T-helper 22 cell (primary cell): ENCODE results near the gene ANKS6.

ENCODE experiments used
- DNase-seq: peaks from one replicate; pipeline ENCODE4 v3.0.0-alpha.2; 2020; ENCODE audit warnings: low read depth

The ANKS6 gene

GRCh38 chr9:98771209-98771874 is 25.0 kb downstream of the ANKS6 start:
- DNase-seq = no peak

DNA sequence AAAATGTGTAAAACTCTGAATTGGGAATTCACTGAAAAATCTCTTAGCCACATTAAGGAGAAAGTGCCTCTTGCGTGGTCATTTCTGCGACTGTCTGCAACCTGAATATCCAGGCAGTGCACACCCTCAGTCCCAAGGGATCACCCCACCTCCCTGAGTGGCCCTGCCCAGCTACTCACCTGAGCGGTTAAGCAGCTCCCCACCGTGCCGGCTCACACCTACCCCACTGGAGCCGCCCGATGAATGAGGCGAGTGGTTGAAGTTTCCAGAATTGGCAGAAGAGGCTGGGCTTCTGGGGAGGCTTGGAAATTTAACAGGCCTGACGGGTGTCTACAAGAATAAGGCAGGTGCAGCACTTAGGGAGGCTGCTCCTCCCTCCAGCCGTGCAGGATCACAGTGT is 25.6 kb downstream of the ANKS6 start:
- no peak for DNase-seq

DNA sequence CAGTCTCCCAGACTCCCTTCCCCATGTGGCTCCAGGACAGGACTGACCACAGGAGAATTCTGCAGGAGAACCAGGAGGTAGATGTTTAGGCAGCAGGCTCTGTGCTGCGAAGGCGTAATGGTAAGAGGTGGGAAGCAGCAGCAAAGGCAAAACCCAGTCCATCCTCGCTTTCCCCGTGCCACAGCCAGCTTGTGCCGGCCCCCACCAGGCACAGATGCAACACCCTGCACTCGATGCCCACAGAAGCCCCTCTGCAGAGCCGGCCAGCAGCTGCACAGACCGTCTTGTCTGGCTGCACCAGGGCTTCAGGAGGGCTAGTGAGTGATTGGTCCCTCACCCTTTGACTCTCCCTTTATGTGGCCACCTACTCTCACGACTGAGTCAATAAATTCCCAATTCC is 28.0 kb downstream of the ANKS6 start:
- DNase-seq = no peak

DNA sequence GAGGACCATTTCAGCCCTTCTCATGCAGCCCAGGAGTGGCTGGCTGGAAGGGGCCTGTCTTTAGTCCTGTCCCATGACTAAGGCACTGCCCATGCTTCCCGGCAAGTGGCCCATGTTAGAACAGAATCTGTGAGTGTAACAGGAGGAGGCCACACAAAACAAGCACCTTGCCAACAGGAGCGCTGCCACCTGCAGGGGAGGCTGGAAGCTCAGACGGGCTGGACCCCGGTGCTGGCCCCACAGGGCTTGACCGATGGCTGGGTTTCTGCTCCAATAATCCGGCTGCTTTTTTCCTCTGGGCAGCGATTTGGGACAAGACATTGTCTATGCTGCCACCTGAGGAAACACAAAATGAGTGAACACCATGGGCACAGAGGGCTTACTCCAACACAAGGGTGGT is 28.4 kb downstream of the ANKS6 start:
- DNase-seq = no peak

- DNase-seq = no peak
Measured at GRCh38 chr9:98767196-98767595, 29.2 kb downstream of the ANKS6 start.

DNA sequence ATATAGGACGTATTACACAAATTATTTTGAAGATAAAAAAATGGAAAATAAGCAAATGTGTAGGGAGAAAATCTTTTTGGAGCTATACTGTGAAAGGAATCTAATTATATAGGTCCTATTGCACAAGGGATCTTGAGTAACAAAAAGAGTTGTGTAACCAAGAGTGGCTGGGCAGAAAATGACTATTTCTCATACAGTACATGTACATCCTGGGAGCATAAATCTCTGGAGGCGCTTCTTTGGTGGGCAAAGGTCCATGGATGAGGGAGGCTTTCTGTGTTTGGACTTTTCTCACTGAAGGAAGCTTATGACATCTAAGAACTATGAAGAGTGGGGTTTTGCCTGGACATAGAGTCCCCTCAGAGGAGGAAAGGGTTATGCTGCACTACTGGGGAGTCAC is 29.8 kb downstream of the ANKS6 start:
- DNase-seq = no peak

- no peak for DNase-seq
Measured at GRCh38 chr9:98765256-98765655, 31.1 kb downstream of the ANKS6 start.

GRCh38 chr9:98763986-98764745 is 32.2 kb downstream of the ANKS6 start:
- DNase-seq = no peak

GRCh38 chr9:98760231-98760630 is 36.1 kb downstream of the ANKS6 start:
- DNase-seq = no peak

DNA sequence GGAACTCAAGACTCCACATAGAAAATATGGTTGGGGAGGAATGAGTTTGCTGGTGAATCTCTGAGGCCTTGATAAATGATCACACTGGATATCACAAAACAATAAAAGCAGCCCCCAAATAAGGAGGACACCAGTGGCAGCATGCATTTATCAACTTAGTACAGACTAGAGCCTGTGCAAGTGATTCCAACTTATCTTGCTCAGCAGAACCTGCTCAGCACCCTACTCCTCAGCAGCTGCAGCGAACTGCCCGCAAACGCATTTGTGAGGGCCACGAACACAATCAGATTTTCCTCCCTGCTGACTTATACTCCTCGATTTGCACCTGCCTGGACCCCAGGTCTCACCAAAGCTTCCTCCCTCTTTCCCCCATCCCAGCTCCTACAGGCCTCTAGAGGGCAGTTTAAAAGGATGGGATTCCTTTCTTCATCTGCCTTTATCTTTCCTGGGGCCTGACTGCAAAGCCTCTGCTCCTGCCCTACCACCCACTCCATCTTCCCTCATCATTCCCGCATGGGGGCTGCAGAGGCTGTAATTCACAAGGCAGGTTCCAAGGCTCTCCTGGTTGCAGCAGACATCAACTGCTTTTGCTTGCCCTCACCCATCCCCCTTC is 41.2 kb downstream of the ANKS6 start:
- DNase-seq = no peak

DNA sequence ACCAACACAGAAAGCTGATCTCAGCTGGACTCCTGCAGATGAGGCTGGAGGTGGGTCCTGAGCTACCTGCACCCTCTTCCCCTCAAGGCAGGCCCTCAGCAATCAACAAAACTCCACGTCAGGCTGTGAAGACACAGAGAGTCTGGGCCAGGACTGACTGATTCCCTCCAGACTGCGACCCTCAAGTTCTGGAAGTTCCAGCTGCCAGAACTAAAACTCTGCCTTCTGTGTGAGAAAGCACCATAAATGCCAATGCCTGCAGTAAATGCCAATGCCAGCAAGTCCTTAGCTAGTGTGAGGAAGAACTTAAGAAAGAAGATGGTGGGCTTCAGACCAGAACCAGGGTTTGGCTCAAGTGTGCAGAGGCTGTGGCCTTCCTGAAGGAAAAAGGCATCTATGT is 45.1 kb downstream of the ANKS6 start:
- DNase-seq = no peak

- no peak for DNase-seq
Measured at GRCh38 chr9:98750364-98751060, 45.8 kb downstream of the ANKS6 start.

DNA sequence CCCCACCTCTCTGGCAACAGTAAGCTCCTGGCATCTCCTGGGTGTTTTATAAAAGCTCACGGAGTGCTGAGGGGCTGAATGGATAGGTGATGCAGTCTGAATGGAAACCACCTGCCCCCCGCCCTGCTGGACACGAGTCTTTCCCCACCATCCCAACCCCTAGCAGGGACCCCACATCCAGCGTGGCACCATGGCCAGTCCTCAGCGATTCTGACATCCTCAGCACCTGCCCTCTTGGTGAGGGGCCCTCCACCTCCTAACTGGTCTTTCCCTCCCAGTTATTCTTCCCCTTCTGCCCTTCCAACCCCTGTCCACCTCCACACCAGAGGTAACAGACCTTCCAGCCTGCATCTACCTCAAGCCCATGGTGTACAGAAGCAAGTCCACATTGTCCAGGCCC is 48.9 kb downstream of the ANKS6 start:
- DNase-seq = no peak

DNA sequence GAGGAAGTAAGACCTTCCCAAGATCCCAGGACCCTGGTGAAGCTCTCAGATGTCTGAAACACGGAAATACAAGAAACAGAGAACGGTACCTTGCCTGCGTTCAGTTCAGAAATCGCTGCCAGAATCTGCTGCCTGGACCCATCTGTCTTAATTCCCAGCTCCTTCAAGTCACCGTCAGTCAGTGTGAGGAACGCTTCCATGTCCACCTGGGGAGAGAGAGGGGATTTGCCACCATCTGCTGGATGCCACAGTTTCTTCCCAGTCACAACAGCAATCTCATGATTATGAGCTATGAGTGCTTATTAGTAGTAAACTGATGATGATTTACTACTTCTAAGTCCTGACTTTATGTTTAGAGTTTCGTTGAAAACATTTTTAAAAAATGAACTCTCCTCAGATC is 50.9 kb downstream of the ANKS6 start:
- no peak for DNase-seq

DNA sequence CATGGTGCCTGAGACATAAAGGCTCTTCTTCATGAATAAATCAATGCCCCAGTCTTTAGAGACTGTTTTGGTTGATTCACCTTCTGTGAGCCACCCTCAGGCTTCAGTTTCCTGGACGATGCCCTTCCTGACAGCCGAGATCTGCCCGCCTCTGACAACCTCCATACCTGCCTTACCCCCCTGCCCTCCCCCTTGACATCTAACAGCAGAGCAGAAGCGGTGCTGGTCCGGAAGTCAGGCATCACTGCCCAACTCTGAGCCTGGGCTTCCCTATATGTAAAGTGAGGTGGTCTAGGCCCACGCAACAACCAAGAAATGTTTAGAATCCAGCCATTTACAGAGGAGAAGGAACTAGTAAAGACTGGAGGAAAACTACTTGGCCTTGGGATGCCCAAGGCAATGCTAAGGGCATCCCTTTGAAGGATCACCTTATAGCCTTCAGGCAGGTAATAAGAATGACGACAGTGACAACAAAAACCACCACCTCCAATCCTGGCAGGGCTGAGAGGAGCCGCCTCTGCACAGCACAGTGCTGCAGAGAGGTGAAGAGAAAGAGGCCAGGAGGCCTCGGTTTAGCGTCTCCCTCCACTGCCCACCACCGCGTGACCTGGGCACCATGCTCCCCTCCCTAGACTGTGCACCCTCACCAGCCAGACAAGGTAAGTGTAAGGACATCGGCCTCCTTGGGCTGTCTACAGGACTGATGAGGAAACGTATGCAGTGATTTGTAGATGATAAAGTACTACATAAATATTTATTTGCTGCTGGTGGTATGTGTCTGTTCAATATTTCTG is 52.3 kb downstream of the ANKS6 start:
- DNase-seq = no peak

GRCh38 chr9:98743329-98743728 is 53.0 kb downstream of the ANKS6 start:
- no peak for DNase-seq

DNA sequence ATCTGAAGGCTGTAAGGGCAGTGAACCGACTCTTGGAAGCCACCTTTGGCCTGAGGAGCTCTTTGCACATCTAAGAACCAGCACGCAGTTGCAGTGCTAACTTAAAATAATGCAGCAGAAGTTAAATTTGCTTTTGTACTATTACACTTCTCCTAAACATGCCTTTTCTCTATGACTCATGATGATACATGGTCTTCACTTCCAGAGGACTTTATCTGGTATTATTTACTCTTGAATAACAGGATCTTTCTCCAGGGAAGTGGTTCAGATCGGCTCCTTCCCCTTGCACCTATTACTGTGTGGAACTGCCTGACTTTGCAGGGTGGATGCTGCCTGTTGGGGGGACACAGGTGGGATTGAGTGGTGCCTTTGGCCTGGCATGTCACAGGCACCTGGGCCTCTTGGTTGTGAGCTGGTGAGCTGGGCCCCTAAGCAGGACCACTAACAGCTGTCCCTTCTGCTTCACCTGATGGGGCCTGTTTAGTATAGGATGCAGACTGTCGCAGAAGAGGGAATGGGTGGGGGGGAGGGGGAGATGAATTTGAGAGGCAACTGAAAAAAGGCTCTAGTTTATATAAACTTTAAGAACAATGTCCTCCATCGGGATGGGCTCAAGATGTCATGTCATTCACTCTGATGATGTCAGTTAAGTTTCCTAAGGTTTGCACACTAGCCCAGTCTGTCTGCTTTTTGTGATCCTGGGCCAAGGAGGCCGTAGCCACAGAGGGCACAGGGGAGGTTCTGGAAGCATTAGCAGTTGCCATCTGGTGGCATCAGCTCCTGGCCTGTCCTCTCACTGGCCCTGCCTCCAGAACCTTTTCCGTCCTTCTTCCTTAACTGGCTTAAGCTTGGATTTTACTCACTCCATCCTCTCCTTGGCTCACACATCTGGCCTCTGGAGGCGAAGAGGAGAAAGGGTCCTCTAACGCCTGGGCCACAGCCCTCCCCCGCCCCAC is 53.8 kb downstream of the ANKS6 start:
- DNase-seq = no peak

DNA sequence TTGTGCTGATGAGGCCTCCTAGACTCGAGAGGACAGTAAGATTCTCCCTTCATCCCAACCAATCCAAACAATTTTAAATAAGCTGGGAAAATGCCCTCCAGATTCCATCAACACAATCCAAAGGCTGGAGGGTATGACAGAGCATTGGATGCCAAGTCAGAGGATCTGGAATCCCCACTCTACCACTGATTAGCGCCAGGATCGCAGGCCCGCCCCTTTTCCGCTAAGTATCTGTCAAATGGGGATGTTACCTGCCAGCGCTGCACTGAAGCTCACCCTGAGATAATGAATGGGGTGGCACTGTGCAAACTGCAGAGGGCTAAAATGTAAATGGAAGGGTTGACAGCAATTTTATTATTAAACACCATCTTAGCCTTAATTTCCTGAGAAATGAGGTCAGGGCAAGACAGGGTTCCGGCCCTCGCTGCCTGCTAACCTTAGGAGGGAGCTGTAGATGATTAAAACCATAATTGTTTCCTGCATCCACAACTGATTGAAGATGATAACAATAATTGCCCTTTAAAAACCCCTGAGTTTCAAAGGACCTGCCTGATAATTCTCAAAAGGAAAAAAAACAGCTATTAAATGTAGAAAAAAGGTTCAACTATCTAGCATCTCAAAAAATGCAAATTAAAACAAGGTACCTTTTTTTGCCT is 56.0 kb downstream of the ANKS6 start:
- DNase-seq = no peak

DNA sequence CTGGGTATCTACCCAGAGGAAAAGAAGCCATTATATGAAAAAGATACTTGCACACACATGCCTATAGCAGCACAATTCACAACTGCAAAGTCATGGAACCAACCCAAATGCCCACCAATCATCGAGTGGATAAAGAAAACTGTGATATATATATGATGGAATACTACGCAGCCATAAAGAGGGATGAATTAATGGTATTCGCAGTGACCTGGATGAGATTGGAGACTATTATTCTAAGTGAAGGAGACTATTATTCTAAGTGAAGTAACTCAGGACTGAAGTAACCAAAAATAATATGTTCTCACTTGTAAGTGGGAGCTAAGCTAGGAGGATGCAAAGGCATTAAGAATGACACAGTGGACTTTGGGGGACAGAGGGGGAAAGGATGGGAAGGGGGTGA is 57.6 kb downstream of the ANKS6 start:
- no peak for DNase-seq

- no peak for DNase-seq
Measured at GRCh38 chr9:98736226-98736625, 60.1 kb downstream of the ANKS6 start.
